ENCODE data around the gene ATP1A2. TPM values are rescaled to one million over a fixed set of nuclear protein-coding genes. Genes with fewer than 3 reads are reported as not detected.

ATP1A2 gene
- total RNA-seq, 1 experiment from 2014 or later, result 23.2 TPM

DNA sequence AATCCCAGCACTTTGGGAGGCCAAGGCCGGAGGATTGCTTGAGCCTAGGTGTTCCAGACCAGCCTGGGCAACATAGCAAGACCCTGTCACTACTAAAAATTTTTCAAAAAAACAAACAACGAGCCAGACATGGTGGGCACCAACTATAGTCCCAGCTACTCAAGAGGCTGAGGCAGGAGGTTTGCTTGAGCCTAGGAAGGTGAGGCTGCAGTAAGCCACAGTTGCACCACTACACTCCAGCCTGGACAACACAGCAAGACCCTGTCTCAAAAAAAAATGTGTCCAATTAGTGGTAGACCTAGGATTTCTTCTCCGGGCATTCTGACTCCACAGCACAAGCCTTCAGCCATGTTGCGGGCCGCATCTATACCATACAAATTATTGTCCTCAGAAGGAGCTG is 10.4 kb upstream of the ATP1A2 start:
- H3K27me3 Mint-ChIP-seq (ENCODE audit: low read depth), result peaks cover 3% of the 10 kb centered on the region; the same call in 1 of the 2 replicates
- ChIA-PET POLR2A (no interaction called here), CTCF (interaction anchor here (1.1 to 9.3 kb wide), 13 partner anchors 8 to 186 kb away, joined by 3 to 109 read pairs (median 27); partner anchors contain the start of gene ATP1A2)
- DNase-seq (ENCODE audit: low spot score), result no peak
- peaks cover 50% of the 10 kb centered on the region for H3K4me1 Mint-ChIP-seq
- TF ChIP-seq OVOL2 (CRISPR knock-in tag; IDR thresholded peaks at IDR 0.05; ENCODE audit: borderline replicate concordance) (no peak), SOX15 (CRISPR knock-in tag; IDR thresholded peaks at IDR 0.05) (no peak), ATF1 (CRISPR knock-in tag; IDR thresholded peaks at IDR 0.05) (no peak), ZNF121 (CRISPR knock-in tag; IDR thresholded peaks at IDR 0.05) (peak; percentile 76)
- no peak for ATAC-seq
- no peak overlapping the region for H3K4me3 Mint-ChIP-seq
- no peaks in the 10 kb centered on the region for H3K36me3 Mint-ChIP-seq
- no peak overlapping the region for H3K27ac Mint-ChIP-seq
- H3K9me3 Mint-ChIP-seq, result no peaks in the 10 kb centered on the region

DNA sequence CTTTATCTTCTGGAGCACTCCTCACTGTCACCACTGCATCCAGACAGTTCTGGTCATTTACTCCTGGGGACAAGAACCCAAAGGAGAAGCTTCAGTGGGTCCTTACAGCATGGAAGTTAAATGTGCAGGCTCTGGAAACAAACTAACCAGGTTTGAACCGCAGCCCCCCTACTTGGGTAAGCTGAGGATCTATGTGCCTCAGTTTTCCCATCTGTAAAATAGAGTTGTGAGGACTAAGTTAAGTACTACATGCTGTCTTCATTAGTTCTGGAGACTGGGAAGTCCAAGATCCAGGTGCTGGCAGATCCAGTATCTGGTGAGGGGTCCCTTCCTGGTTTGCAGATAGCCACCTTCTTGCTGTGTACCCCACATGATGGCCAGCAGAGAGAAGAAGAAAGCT is 8.0 kb upstream of the ATP1A2 start:
- ATAC-seq (no peak), DNase-seq (ENCODE audit: low spot score) (no peak)
- Mint-ChIP-seq H3K36me3 (no peaks in the 10 kb centered on the region), H3K27ac (no peak overlapping the region), H3K4me1 (peaks cover 48% of the 10 kb centered on the region), H3K4me3 (no peak overlapping the region), H3K9me3 (no peaks in the 10 kb centered on the region), H3K27me3 (ENCODE audit: low read depth) (peaks cover 3% of the 10 kb centered on the region; the same call in 1 of the 2 replicates)
- ChIA-PET CTCF (interaction anchor here (1.3 to 9.3 kb wide), 6 partner anchors 10 to 184 kb away, joined by 3 to 83 read pairs (median 14); partner anchors contain the start of genes ATP1A2 and IGSF8), POLR2A (no interaction called here)
- no peak for TF ChIP-seq KAT7 (CRISPR knock-in tag; IDR thresholded peaks at IDR 0.05; ENCODE audit: borderline replicate concordance)
- TF ChIP-seq, protein P1, sequence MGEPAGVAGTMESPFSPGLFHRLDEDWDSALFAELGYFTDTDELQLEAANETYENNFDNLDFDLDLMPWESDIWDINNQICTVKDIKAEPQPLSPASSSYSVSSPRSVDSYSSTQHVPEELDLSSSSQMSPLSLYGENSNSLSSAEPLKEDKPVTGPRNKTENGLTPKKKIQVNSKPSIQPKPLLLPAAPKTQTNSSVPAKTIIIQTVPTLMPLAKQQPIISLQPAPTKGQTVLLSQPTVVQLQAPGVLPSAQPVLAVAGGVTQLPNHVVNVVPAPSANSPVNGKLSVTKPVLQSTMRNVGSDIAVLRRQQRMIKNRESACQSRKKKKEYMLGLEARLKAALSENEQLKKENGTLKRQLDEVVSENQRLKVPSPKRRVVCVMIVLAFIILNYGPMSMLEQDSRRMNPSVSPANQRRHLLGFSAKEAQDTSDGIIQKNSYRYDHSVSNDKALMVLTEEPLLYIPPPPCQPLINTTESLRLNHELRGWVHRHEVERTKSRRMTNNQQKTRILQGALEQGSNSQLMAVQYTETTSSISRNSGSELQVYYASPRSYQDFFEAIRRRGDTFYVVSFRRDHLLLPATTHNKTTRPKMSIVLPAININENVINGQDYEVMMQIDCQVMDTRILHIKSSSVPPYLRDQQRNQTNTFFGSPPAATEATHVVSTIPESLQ (CRISPR knock-in tag; IDR thresholded peaks at IDR 0.05), result no peak
- no peak for TF ChIP-seq TP53 (CRISPR knock-in tag; IDR thresholded peaks at IDR 0.05)
- TF ChIP-seq NR1H2 (CRISPR knock-in tag; IDR thresholded peaks at IDR 0.05), result no peak
- no peak for TF ChIP-seq EMX1 (CRISPR knock-in tag; IDR thresholded peaks at IDR 0.05)
- no peak for TF ChIP-seq ZNF219 (CRISPR knock-in tag; IDR thresholded peaks at IDR 0.05; ENCODE audit: borderline replicate concordance)
- TF ChIP-seq, protein P2, sequence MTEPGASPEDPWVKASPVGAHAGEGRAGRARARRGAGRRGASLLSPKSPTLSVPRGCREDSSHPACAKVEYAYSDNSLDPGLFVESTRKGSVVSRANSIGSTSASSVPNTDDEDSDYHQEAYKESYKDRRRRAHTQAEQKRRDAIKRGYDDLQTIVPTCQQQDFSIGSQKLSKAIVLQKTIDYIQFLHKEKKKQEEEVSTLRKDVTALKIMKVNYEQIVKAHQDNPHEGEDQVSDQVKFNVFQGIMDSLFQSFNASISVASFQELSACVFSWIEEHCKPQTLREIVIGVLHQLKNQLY (CRISPR knock-in tag; IDR thresholded peaks at IDR 0.05), result no peak

DNA sequence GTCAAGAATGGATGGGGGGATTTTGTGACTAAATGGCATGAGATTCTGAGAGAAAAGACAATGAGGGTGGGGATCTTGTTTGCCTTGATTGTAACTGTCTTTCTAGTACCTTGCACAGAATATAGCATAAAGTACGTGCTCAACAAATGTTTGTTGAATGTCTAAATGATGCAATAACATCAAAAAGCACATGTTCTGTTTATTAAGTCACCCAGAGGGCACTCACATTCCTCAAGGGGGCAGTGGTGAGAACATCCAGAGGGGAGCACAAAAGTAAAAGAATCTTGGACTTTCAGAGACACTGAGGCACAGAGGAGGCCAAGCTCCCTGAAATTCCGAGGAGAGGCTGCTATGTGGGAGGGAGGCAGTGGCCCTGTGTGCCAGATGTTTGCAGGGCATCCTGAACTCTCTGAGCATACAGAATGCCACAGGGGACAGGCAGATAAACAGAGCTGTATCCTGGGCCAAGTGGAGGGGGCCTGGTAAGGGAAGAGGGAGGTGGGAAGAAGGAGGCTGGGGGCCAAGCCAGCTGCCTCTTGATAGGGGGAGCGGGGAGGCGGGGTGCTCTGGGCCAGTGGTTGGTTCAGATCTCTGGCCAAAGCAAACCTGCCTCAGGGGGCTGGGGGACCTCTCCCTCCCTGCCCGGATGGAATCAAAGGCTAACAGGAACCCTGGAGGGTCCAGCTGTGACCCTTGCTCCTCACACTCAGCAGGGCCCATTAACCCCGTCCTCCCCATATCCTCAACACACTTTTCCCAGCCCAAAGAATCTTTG is 6.5 kb upstream of the ATP1A2 start:
- Mint-ChIP-seq H3K9me3 (no peaks in the 10 kb centered on the region), H3K4me1 (peaks cover 50% of the 10 kb centered on the region), H3K27ac (peak overlapping the region; percentile 30), H3K36me3 (no peaks in the 10 kb centered on the region), H3K27me3 (ENCODE audit: low read depth) (peaks cover 5% of the 10 kb centered on the region; the same call in 1 of the 2 replicates), H3K4me3 (no peak overlapping the region; the same call in 1 of the 2 replicates)
- peak; percentile 61 for ATAC-seq
- ChIA-PET POLR2A (interaction anchor here (0.9 to 1.4 kb wide), 3 partner anchors 11 to 60 kb away, joined by 3 to 4 read pairs (median 4); partner anchors contain the start of gene IGSF8), CTCF (interaction anchor here (0.6 to 9.3 kb wide), 25 partner anchors 8 to 293 kb away, joined by 3 to 83 read pairs (median 7); partner anchors contain the start of genes ATP1A2 and IGSF8)
- DNase-seq (ENCODE audit: low spot score), result no peak
- TF ChIP-seq, protein P3, sequence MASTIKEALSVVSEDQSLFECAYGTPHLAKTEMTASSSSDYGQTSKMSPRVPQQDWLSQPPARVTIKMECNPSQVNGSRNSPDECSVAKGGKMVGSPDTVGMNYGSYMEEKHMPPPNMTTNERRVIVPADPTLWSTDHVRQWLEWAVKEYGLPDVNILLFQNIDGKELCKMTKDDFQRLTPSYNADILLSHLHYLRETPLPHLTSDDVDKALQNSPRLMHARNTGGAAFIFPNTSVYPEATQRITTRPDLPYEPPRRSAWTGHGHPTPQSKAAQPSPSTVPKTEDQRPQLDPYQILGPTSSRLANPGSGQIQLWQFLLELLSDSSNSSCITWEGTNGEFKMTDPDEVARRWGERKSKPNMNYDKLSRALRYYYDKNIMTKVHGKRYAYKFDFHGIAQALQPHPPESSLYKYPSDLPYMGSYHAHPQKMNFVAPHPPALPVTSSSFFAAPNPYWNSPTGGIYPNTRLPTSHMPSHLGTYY (CRISPR knock-in tag; IDR thresholded peaks at IDR 0.05), result no peak
- peak; percentile 95 for TF ChIP-seq GABPB1 (CRISPR knock-in tag; IDR thresholded peaks at IDR 0.05)
- TF ChIP-seq, protein P4, sequence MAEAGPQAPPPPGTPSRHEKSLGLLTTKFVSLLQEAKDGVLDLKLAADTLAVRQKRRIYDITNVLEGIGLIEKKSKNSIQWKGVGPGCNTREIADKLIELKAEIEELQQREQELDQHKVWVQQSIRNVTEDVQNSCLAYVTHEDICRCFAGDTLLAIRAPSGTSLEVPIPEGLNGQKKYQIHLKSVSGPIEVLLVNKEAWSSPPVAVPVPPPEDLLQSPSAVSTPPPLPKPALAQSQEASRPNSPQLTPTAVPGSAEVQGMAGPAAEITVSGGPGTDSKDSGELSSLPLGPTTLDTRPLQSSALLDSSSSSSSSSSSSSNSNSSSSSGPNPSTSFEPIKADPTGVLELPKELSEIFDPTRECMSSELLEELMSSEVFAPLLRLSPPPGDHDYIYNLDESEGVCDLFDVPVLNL (CRISPR knock-in tag; IDR thresholded peaks at IDR 0.05; ENCODE audit: borderline replicate concordance, low read depth), result no peak
- no peak for TF ChIP-seq ZNF138 (CRISPR knock-in tag; conservative IDR thresholded peaks at IDR 0.05)
- no peak for TF ChIP-seq NR1H2 (CRISPR knock-in tag; IDR thresholded peaks at IDR 0.05)
- TF ChIP-seq, protein P5, sequence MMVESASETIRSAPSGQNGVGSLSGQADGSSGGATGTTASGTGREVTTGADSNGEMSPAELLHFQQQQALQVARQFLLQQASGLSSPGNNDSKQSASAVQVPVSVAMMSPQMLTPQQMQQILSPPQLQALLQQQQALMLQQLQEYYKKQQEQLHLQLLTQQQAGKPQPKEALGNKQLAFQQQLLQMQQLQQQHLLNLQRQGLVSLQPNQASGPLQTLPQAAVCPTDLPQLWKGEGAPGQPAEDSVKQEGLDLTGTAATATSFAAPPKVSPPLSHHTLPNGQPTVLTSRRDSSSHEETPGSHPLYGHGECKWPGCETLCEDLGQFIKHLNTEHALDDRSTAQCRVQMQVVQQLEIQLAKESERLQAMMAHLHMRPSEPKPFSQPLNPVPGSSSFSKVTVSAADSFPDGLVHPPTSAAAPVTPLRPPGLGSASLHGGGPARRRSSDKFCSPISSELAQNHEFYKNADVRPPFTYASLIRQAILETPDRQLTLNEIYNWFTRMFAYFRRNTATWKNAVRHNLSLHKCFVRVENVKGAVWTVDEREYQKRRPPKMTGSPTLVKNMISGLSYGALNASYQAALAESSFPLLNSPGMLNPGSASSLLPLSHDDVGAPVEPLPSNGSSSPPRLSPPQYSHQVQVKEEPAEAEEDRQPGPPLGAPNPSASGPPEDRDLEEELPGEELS (CRISPR knock-in tag; IDR thresholded peaks at IDR 0.05), result no peak
- TF ChIP-seq, protein P6, sequence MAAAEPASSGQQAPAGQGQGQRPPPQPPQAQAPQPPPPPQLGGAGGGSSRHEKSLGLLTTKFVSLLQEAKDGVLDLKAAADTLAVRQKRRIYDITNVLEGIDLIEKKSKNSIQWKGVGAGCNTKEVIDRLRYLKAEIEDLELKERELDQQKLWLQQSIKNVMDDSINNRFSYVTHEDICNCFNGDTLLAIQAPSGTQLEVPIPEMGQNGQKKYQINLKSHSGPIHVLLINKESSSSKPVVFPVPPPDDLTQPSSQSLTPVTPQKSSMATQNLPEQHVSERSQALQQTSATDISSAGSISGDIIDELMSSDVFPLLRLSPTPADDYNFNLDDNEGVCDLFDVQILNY (CRISPR knock-in tag; IDR thresholded peaks at IDR 0.05), result no peak
- TF ChIP-seq FOXP1 (CRISPR knock-in tag; IDR thresholded peaks at IDR 0.05; ENCODE audit: borderline replicate concordance), result no peak

Measured in WTC11 (cell line).